ENCODE results near the gene ZNF276. TPM values are rescaled to one million over a fixed set of nuclear protein-coding genes. Genes with fewer than 3 reads are reported as not detected.
A peak's percentile ranks its signal among the peaks of the same experiment; 100 is the strongest.
"Not testable (repeated sequence)": the region's sequence is repeated elsewhere in the genome, so short reads cannot be mapped to it uniquely, and the experiment has no call there.

The ZNF276 gene
- total RNA-seq (2014; rRNA removed; shearing (Covaris generic)), result 7.8 and 16.4 TPM in 2 replicates

GRCh38 chr16:89720813-89721545 is at the start of gene ZNF276, which contains the start of gene VPS9D1:
Gene ZNF276, plus strand, starts transcription at chr16:89721537. Its CDS starts 104 bp downstream, at chr16:89721641.
Gene VPS9D1, minus strand, starts transcription at chr16:89720898. Its CDS starts 37 bp downstream, at chr16:89720861.
- Histone ChIP-seq H3K9me3 (replicated peaks) (no peaks in the 10 kb centered on the region; the same call in 1 of the 2 replicates), H3K4me3 (peak within 1 kb of the TSS; percentile 83), H3K27ac (peak within 1 kb of the TSS; percentile 65), H3K4me1 (replicated peaks) (peaks cover 30% of the 10 kb centered on the region), H3K36me3 (peaks cover 51% of the 10 kb centered on the region), H3K27me3 (replicated peaks) (no peaks in the 10 kb centered on the region)
- DNase-seq (ENCODE audit: low read depth in 1 of 2, low spot score in 2 of 2), result peak; percentile 84 to 92

DNA sequence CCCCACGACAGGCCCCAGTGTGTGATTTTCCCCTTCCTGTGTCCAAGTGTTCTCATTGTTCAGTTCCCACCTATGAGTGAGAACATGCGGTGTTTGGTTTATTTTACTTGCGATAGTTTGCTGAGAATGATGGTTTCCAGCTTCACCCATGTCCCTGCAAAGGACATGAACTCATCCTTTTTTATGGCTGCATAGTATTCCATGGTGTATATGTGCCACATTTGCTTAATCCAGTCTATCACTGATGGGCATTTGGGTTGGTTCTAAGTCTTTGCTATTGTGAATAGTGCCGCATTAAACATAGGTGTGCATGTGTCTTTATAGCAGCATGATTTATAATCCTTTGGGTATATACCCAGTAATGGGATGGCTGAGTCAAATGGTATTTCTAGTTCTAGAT is 49.8 kb upstream of the ZNF276 start:
- H3K4me1 ChIP-seq (replicated peaks); H3K27me3 ChIP-seq (replicated peaks); H3K36me3 ChIP-seq; H3K9me3 ChIP-seq (replicated peaks); H3K27ac ChIP-seq; H3K4me3 ChIP-seq; DNase-seq (ENCODE audit: low read depth in 1 of 2, low spot score in 2 of 2): not testable (repeated sequence)

GRCh38 chr16:89672177-89672941 is 49.0 kb upstream of the ZNF276 start:
- H3K27ac ChIP-seq, result no peak overlapping the region
- DNase-seq (ENCODE audit: low read depth in 1 of 2, low spot score in 2 of 2), result no peak
- no peaks in the 10 kb centered on the region for H3K4me1 ChIP-seq (replicated peaks)
- H3K4me3 ChIP-seq, result no peak overlapping the region
- no peaks in the 10 kb centered on the region; the same call in 1 of the 2 replicates for H3K36me3 ChIP-seq
- H3K9me3 ChIP-seq (replicated peaks), result no peaks in the 10 kb centered on the region
- H3K27me3 ChIP-seq (replicated peaks), result no peaks in the 10 kb centered on the region

DNA sequence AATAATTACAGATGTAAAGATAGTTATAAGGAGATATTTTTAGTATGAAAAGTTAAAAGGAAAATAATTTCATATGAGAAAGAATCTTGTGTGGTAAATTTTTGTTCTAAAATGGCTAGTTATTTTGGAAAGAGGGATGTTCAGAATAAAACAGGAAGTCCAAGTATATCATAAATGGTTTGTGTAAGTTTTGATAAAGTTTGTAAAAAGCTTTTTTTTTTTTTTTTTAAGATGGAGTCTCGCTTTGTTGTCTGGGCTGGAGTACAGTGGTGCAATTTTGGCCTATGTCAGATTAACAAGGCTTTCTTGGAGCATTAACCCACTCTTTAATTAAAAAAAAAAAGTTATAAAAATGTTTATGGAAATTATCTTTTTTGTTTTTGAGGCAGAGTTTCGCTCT is 43.1 kb upstream of the ZNF276 start:
- H3K36me3 ChIP-seq, result no peaks in the 10 kb centered on the region
- H3K4me1 ChIP-seq (replicated peaks), result no peaks in the 10 kb centered on the region
- H3K4me3 ChIP-seq, result no peak overlapping the region
- H3K27me3 ChIP-seq (replicated peaks), result no peaks in the 10 kb centered on the region
- peaks cover 8% of the 10 kb centered on the region; the same call in 1 of the 2 replicates for H3K9me3 ChIP-seq (replicated peaks)
- DNase-seq (ENCODE audit: low read depth in 1 of 2, low spot score in 2 of 2), result no peak
- H3K27ac ChIP-seq, result no peak overlapping the region

- Histone ChIP-seq H3K4me3 (no peak overlapping the region), H3K27ac (no peak overlapping the region), H3K36me3 (peaks cover 18% of the 10 kb centered on the region), H3K4me1 (replicated peaks) (peaks cover 8% of the 10 kb centered on the region), H3K27me3 (replicated peaks) (no peaks in the 10 kb centered on the region), H3K9me3 (replicated peaks) (no peaks in the 10 kb centered on the region; the same call in 1 of the 2 replicates)
- no peak for DNase-seq (ENCODE audit: low read depth in 1 of 2, low spot score in 2 of 2)
Measured at GRCh38 chr16:89685916-89686315, 35.4 kb upstream of the ZNF276 start.

DNA sequence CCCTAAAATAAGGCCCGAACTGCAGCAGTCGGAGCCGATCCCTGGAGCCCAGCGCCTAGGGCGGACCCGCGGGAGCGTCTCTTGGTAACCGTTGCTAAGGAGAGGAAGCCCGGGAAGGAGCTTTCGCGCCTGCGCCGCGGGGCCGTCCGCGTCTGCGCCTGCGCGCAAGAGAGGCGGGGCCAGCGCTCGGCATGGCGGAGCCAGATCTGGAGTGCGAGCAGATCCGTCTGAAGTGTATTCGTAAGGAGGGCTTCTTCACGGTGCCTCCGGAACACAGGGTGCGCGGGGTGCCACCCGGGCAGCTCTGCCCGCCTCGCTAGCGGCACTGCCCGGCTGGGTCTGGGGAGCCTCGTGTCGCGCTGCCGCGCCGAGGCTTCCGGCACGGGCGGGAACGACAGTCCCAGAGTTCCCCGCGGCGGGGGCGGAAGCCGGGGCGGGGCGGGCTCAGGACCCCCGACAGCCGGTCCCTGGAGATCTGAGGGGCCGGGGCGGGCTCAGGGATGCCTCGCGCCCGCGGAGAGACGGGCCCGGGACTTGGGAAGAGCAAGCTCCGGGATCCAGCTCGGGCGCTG is 34.7 kb upstream of the ZNF276 start, which contains the start of gene CDK10:
Gene CDK10 (plus strand): TSS at position 170 of the 572 bp plus-strand sequence. CDS start 22 bp downstream, at position 192.
- Histone ChIP-seq H3K4me3 (peak within 1 kb of the TSS; percentile 74), H3K9me3 (replicated peaks) (no peaks in the 10 kb centered on the region; the same call in 1 of the 2 replicates), H3K27ac (peak within 1 kb of the TSS; percentile 57), H3K4me1 (replicated peaks) (peaks cover 8% of the 10 kb centered on the region), H3K27me3 (replicated peaks) (no peaks in the 10 kb centered on the region), H3K36me3 (peaks cover 25% of the 10 kb centered on the region)
- peak; percentile 91 to 94 for DNase-seq (ENCODE audit: low read depth in 1 of 2, low spot score in 2 of 2)

GRCh38 chr16:89687092-89687940 is 34.0 kb upstream of the ZNF276 start:
- Histone ChIP-seq H3K4me1 (replicated peaks) (peaks cover 8% of the 10 kb centered on the region), H3K27me3 (replicated peaks) (no peaks in the 10 kb centered on the region), H3K4me3 (peak overlapping the region; percentile 74), H3K9me3 (replicated peaks) (no peaks in the 10 kb centered on the region; the same call in 1 of the 2 replicates), H3K27ac (peak overlapping the region; percentile 57), H3K36me3 (peaks cover 32% of the 10 kb centered on the region)
- DNase-seq (ENCODE audit: low read depth in 1 of 2, low spot score in 2 of 2), result peak in 1 of 2 experiments; percentile 62

DNA sequence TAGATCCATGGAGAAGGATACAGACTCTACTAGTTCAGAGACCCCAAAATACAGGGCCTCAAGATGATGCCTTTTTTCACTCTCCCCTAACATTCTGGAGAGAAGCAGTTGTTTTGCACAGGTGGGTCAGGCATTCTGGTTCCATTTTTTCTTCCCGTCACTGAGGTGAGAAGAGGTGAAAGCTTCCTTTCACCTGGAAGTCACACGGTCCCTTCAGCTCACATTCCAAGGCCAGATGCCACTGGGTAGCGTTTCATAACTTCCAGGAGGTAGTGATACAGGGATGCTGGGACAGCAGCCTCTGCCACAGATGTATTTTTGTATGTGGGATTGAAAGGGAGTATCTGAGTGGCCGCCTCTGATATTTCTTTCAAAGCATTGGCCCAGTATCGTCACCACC is 32.9 kb upstream of the ZNF276 start:
- Histone ChIP-seq H3K27me3 (replicated peaks) (no peaks in the 10 kb centered on the region), H3K27ac (no peak overlapping the region), H3K4me1 (replicated peaks) (peaks cover 8% of the 10 kb centered on the region), H3K36me3 (peaks cover 38% of the 10 kb centered on the region), H3K4me3 (no peak overlapping the region), H3K9me3 (replicated peaks) (no peaks in the 10 kb centered on the region; the same call in 1 of the 2 replicates)
- no peak for DNase-seq (ENCODE audit: low read depth in 1 of 2, low spot score in 2 of 2)

GRCh38 chr16:89689142-89689541 is 32.2 kb upstream of the ZNF276 start:
- Histone ChIP-seq H3K27ac (no peak overlapping the region), H3K4me3 (no peak overlapping the region), H3K9me3 (replicated peaks) (no peaks in the 10 kb centered on the region; the same call in 1 of the 2 replicates), H3K4me1 (replicated peaks) (peaks cover 8% of the 10 kb centered on the region), H3K27me3 (replicated peaks) (no peaks in the 10 kb centered on the region), H3K36me3 (peaks cover 46% of the 10 kb centered on the region)
- DNase-seq (ENCODE audit: low read depth in 1 of 2, low spot score in 2 of 2), result no peak

DNA sequence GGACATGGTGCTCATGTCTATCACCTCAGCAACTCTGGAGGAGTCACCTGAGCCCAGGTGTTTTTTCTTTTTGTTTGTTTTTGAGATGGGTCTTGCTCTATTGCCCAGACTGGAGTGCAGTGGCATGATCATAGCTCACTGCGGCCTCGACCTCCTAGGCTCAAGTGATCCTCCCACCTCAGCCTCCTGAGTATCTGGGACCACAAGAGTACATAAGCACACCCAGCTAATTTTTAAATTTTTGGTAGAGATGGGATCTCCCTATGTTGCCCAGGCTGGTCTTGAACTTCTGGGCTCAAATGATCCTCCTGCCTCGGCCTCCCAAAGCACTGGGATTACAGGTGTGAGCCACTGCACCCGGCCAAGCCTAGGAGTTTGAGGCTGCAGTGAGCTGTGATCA is 31.7 kb upstream of the ZNF276 start:
- H3K36me3 ChIP-seq, result peaks cover 49% of the 10 kb centered on the region
- DNase-seq (ENCODE audit: low read depth in 1 of 2, low spot score in 2 of 2); H3K27ac ChIP-seq; H3K4me3 ChIP-seq; H3K27me3 ChIP-seq (replicated peaks); H3K4me1 ChIP-seq (replicated peaks); H3K9me3 ChIP-seq (replicated peaks): not testable (repeated sequence)

GRCh38 chr16:89690392-89690901 is 30.9 kb upstream of the ZNF276 start:
- no peaks in the 10 kb centered on the region; the same call in 1 of the 2 replicates for H3K9me3 ChIP-seq (replicated peaks)
- H3K4me1 ChIP-seq (replicated peaks), result peaks cover 8% of the 10 kb centered on the region
- DNase-seq (ENCODE audit: low read depth in 1 of 2, low spot score in 2 of 2), result no peak
- no peak overlapping the region for H3K4me3 ChIP-seq
- no peaks in the 10 kb centered on the region for H3K27me3 ChIP-seq (replicated peaks)
- peaks cover 56% of the 10 kb centered on the region for H3K36me3 ChIP-seq
- no peak overlapping the region for H3K27ac ChIP-seq

GRCh38 chr16:89691231-89691985 is 29.9 kb upstream of the ZNF276 start:
- H3K4me1 ChIP-seq (replicated peaks), result peaks cover 8% of the 10 kb centered on the region
- H3K27me3 ChIP-seq (replicated peaks), result no peaks in the 10 kb centered on the region
- no peak for DNase-seq (ENCODE audit: low read depth in 1 of 2, low spot score in 2 of 2)
- H3K27ac ChIP-seq, result no peak overlapping the region
- no peak overlapping the region for H3K4me3 ChIP-seq
- H3K36me3 ChIP-seq, result peaks cover 63% of the 10 kb centered on the region
- no peaks in the 10 kb centered on the region for H3K9me3 ChIP-seq (replicated peaks)
